H1 (cell line): ENCODE measurements around the gene TMX3.

Experiments
- ATF3 ChIP-seq: IDR thresholded peaks from 2 replicates; pipeline ENCODE4 v1.6.1; 2011; ENCODE audit warnings: low read depth, mild to moderate bottlenecking, low read length; ENCODE audit not compliant: insufficient read depth
- BCL11A ChIP-seq, 2 experiments: IDR thresholded peaks; one replicate each; pipeline ENCODE4 v1.6.1; 2011; ENCODE audit warnings: low read depth in 2 of 2, low read length in 2 of 2, mild to moderate bottlenecking in 2 of 2
- CHD7 ChIP-seq: fragments of 300-600 bp; sonication (generic); IDR thresholded peaks from 2 replicates; pipeline ENCODE4 v1.7.1; 2012; ENCODE audit warnings: low read length, moderate library complexity, mild to moderate bottlenecking, inconsistent platforms; ENCODE audit not compliant: insufficient replicate concordance
- CTCF ChIP-seq, 3 experiments: IDR thresholded peaks; 1 replicate in 2 of 3; 2 replicates in 1 of 3; pipeline versions ENCODE4 v1.5.1 to v1.6.1; 2011; ENCODE audit warnings: low read length in 3 of 3, mild to moderate bottlenecking in 3 of 3, inconsistent platforms in 2 of 3, low read depth in 1 of 3, moderate library complexity in 1 of 3; ENCODE audit not compliant: insufficient read depth in 1 of 3; ENCODE audit errors: control extremely low read depth in 1 of 3
- EP300 ChIP-seq, 2 experiments: IDR thresholded peaks; 1 replicate in 1 of 2; 2 replicates in 1 of 2; pipeline ENCODE4 v1.6.1; 2011 to 2012; ENCODE audit warnings: low read depth in 2 of 2, low read length in 2 of 2, mild to moderate bottlenecking in 2 of 2, borderline replicate concordance in 1 of 2, inconsistent platforms in 1 of 2, moderate library complexity in 1 of 2
- GABPA ChIP-seq: IDR thresholded peaks from 2 replicates; pipeline ENCODE4 v1.6.1; 2011; ENCODE audit warnings: mild to moderate bottlenecking, low read length, moderate library complexity, borderline replicate concordance; ENCODE audit not compliant: insufficient read depth
- KDM1A ChIP-seq: fragments of 200-600, 300-600 bp; sonication (generic); IDR thresholded peaks from 2 replicates; pipeline ENCODE4 v1.7.1; 2016; ENCODE audit warnings: mild to moderate bottlenecking, low read length, borderline replicate concordance
- MAX ChIP-seq: IDR thresholded peaks from 2 replicates; pipeline ENCODE4 v1.6.1; 2012; ENCODE audit warnings: inconsistent platforms
- POLR2AphosphoS5 ChIP-seq: IDR thresholded peaks from 2 replicates; pipeline ENCODE4 v1.6.1; 2011; ENCODE audit warnings: low read depth, low read length
- SIN3A ChIP-seq, 2 experiments: IDR thresholded peaks in 1 of 2; conservative IDR thresholded peaks in 1 of 2; 2 replicates each; pipeline ENCODE4 v1.6.1; 2011 to 2012; ENCODE audit warnings: low read length in 2 of 2, improper control_type of control experiment in 1 of 2, low read depth in 1 of 2, mild to moderate bottlenecking in 1 of 2
- SP1 ChIP-seq: IDR thresholded peaks from 2 replicates; pipeline ENCODE4 v1.6.1; 2011; ENCODE audit warnings: low read depth, low read length
- TAF1 ChIP-seq: IDR thresholded peaks from 2 replicates; pipeline ENCODE4 v1.6.1; 2011; ENCODE audit warnings: mild to moderate bottlenecking, low read depth, low read length
- TCF12 ChIP-seq: IDR thresholded peaks from 2 replicates; pipeline ENCODE4 v1.6.1; 2011; ENCODE audit warnings: low read depth, mild to moderate bottlenecking, low read length
- YY1 ChIP-seq: IDR thresholded peaks from 2 replicates; pipeline ENCODE4 v1.6.1; 2011; ENCODE audit warnings: low read depth, mild to moderate bottlenecking, low read length

GRCh38 chr18:68638613-68639012 lies 76.3 kb downstream of the TMX3 start:
- TF ChIP-seq POLR2AphosphoS5 = no peak
- no peak for TF ChIP-seq EP300 (IDR thresholded peaks at IDR 0.05; ENCODE audit: borderline replicate concordance in 1 of 2, low read depth in 2 of 2, low read length in 2 of 2)
- no peak for TF ChIP-seq GABPA
- no peak for TF ChIP-seq KDM1A
- TF ChIP-seq CTCF (IDR thresholded peaks at IDR 0.05; ENCODE audit: control extremely low read depth in 1 of 3, insufficient read depth in 1 of 3, low read depth in 1 of 3, low read length in 3 of 3) = no peak
- TF ChIP-seq CHD7 = no peak
- TF ChIP-seq ATF3 = no peak
- TF ChIP-seq YY1 = no peak
- TF ChIP-seq MAX = no peak
- no peak for TF ChIP-seq BCL11A (IDR thresholded peaks at IDR 0.05; ENCODE audit: low read depth in 2 of 2, low read length in 2 of 2)
- TF ChIP-seq SP1 = no peak
- no peak for TF ChIP-seq TAF1
- no peak for TF ChIP-seq SIN3A (conservative IDR thresholded peaks at IDR 0.05 in 1 of 2, IDR thresholded peaks at IDR 0.05 in 1 of 2; ENCODE audit: low read depth in 1 of 2, low read length in 2 of 2)
- TF ChIP-seq TCF12 = no peak
